ENCODE measurements around the gene SAMHD1. TPM values are rescaled to one million over a fixed set of nuclear protein-coding genes. Genes with fewer than 3 reads are reported as not detected.

The SAMHD1 gene
- total and polyA plus RNA-seq, 9 of the 15 experiments (the other 6 are each of a cell fraction or from before 2014, with no cell fraction given), result 6.8 to 20.4 (median 14.8) TPM

- no TSS peak for BruUV-seq (replicated peaks)
- TF ChIP-seq SPI1 (IDR thresholded peaks at IDR 0.05; ENCODE audit: borderline replicate concordance, low read depth, low read length) (peak; percentile 96), ZFX (CRISPR knock-in tag; IDR thresholded peaks at IDR 0.05) (no peak), CEBPB (tag; IDR thresholded peaks at IDR 0.05) (peak; percentile 41; the same call in 1 of the 2 replicates), ZNF518B (CRISPR knock-in tag; IDR thresholded peaks at IDR 0.05) (no peak), LARP7 (IDR thresholded peaks at IDR 0.05) (no peak), EHMT2 (IDR thresholded peaks at IDR 0.05) (peak; percentile 82), YY1 (IDR thresholded peaks at IDR 0.05; ENCODE audit: borderline replicate concordance in 1 of 3, control insufficient read depth in 1 of 3, extremely low read depth in 1 of 3, insufficient read depth in 3 of 3, insufficient read length in 1 of 3, insufficient replicate concordance in 2 of 3, low read depth in 1 of 3, low read length in 2 of 3) (no peak)
- POLR2A ChIA-PET, result interaction anchor here (0.5 kb wide), 1 partner anchor 66 kb away, joined by 3 read pairs; no protein-coding TSS in a partner anchor
- intact Hi-C loops (cut with micrococcal nuclease), result no loop called here
- in situ Hi-C loops (cut with MboI), result no loop called here
- Histone ChIP-seq H3K9me1 (ENCODE audit: control insufficient read depth, insufficient read depth, low read length) (no peaks in the 10 kb centered on the region), H3K9me3 (replicated peaks; ENCODE audit: control insufficient read depth, insufficient read depth, low read depth, low read length) (peaks cover 3% of the 10 kb centered on the region; the same call in 1 of the 2 replicates), H3K4me1 (replicated peaks in 1 of 2; ENCODE audit: control insufficient read depth in 2 of 2, insufficient read depth in 2 of 2, low read length in 2 of 2) (peaks cover 8 to 11% of the 10 kb centered on the region in 2 experiments; a peak in 4 of 5 replicates), H3K27me3 (ENCODE audit: control insufficient read depth in 2 of 2, insufficient read depth in 2 of 2, low read length in 2 of 2) (no peaks in the 10 kb centered on the region), H3K27ac (ENCODE audit: extremely low read depth, low read depth, low read length) (no peak overlapping the region), H2AFZ (ENCODE audit: low read depth, low read length) (peak overlapping the region; percentile 44; the same call in 1 of the 2 replicates), H3K36me3 (ENCODE audit: control insufficient read depth, insufficient read depth, low read length) (no peaks in the 10 kb centered on the region), H3K79me2 (ENCODE audit: control insufficient read depth, insufficient read depth, low read length) (no peaks in the 10 kb centered on the region), H3K4me3 (no peak overlapping the region), H3K9ac (ENCODE audit: insufficient read depth in 1 of 2, low read depth in 2 of 2, low read length in 2 of 2) (no peak overlapping the region), H3K4me2 (ENCODE audit: insufficient read depth, low read length) (no peak overlapping the region), H4K20me1 (replicated peaks; ENCODE audit: control insufficient read depth, insufficient read depth, low read length) (no peaks in the 10 kb centered on the region)
- WGBS (ENCODE audit: insufficient coverage, low coverage, missing lambda C conversion rate), result 56% methylated on average over 9 of the region's 10 CpGs
- FAIRE-seq (no peak), ATAC-seq (peak; percentile 25; the same call in 1 of the 3 replicates), DNase-seq (ENCODE audit: extremely low read depth in 1 of 4, low spot score in 3 of 4) (no peak)
- CTCF ChIA-PET (ENCODE audit: low intra/inter-chr PET ratio), result no interaction called here
These were observed 6.6 kb upstream of the SAMHD1 start for GRCh38 chr20:36957875-36958667.

All from K562 (cell line).